CD14-positive monocyte (primary cell): ENCODE data around the gene ANO9. TPM values are rescaled to one million over a fixed set of nuclear protein-coding genes. Genes with fewer than 3 reads are reported as not detected.

Experiments
- DNase-seq, 3 donors: peaks; one replicate each; pipeline ENCODE4 v3.0.0-alpha.2; 2011 to 2022
- H2AFZ ChIP-seq: 2 replicates; pipeline ENCODE4 v1.6.0; 2012; ENCODE audit warnings: mild to moderate bottlenecking, low read depth, low read length, inconsistent platforms; ENCODE audit not compliant: insufficient read depth, poor library complexity, severe bottlenecking
- H3K27ac ChIP-seq, 2 donors: 1 replicate in 1 of 2; 2 replicates in 1 of 2; pipeline ENCODE4 v1.5.1; 2012 to 2013; ENCODE audit warnings: low read length in 2 of 2, control low read depth in 1 of 2, inconsistent platforms in 1 of 2, low read depth in 1 of 2, mild to moderate bottlenecking in 1 of 2
- H3K27me3 ChIP-seq, 2 donors: one replicate each; pipeline versions ENCODE4 v1.6.0 to v1.6.1; 2011 to 2013; ENCODE audit warnings: low read length in 2 of 2; ENCODE audit not compliant: control insufficient read depth in 2 of 2, insufficient read depth in 2 of 2
- H3K36me3 ChIP-seq, 2 donors: replicated peaks in 1 of 2; 1 replicate in 1 of 2; 2 replicates in 1 of 2; pipeline versions ENCODE4 v1.5.1 to v1.6.1; 2012 to 2013; ENCODE audit warnings: low read length in 2 of 2, control low read depth in 1 of 2, inconsistent platforms in 1 of 2, mild to moderate bottlenecking in 1 of 2; ENCODE audit not compliant: insufficient read depth in 2 of 2, control insufficient read depth in 1 of 2
- H3K4me1 ChIP-seq, 2 donors: 1 replicate in 1 of 2; 2 replicates in 1 of 2; pipeline versions ENCODE4 v1.5.1 to v1.6.1; 2012 to 2013; ENCODE audit warnings: low read length in 2 of 2, control low read depth in 1 of 2, inconsistent platforms in 1 of 2, mild to moderate bottlenecking in 1 of 2, moderate library complexity in 1 of 2; ENCODE audit not compliant: insufficient read depth in 2 of 2, control insufficient read depth in 1 of 2
- H3K4me2 ChIP-seq: replicated peaks from 2 replicates; pipeline ENCODE3; 2012; ENCODE audit warnings: low read length, moderate library complexity, mild to moderate bottlenecking; ENCODE audit not compliant: poor library complexity, severe bottlenecking; ENCODE audit errors: extremely low read depth
- H3K4me3 ChIP-seq, 3 experiments: fragments of 200-600 bp in 1 of 3; sonication (generic) in 1 of 3; replicated peaks in 1 of 3; 1 replicate in 2 of 3; 2 replicates in 1 of 3; pipeline ENCODE4 v1.5.1; 2011 to 2013; ENCODE audit warnings: low read length in 3 of 3, mild to moderate bottlenecking in 3 of 3, control low read depth in 2 of 3, low read depth in 2 of 3, inconsistent platforms in 1 of 3, moderate library complexity in 1 of 3
- H3K79me2 ChIP-seq: 2 replicates; pipeline ENCODE4 v1.6.0; 2012; ENCODE audit warnings: mild to moderate bottlenecking, control low read depth, inconsistent platforms, low read length, moderate library complexity; ENCODE audit not compliant: insufficient read depth
- H3K9ac ChIP-seq: 2 replicates; pipeline ENCODE4 v1.6.0; 2017; ENCODE audit warnings: low read length, mild to moderate bottlenecking; ENCODE audit not compliant: insufficient read depth, poor library complexity, severe bottlenecking
- H3K9me3 ChIP-seq, 2 donors: replicated peaks in 1 of 2; 1 replicate in 1 of 2; 2 replicates in 1 of 2; pipeline versions ENCODE4 v1.5.1 to v1.6.1; 2012 to 2013; ENCODE audit warnings: low read length in 2 of 2, control low read depth in 1 of 2; ENCODE audit not compliant: control insufficient read depth in 1 of 2, insufficient read depth in 1 of 2
- H4K20me1 ChIP-seq: 2 replicates; pipeline ENCODE4 v1.6.0; 2012; ENCODE audit warnings: mild to moderate bottlenecking, low read length, control low read depth, moderate library complexity; ENCODE audit not compliant: insufficient read depth
- H3K27ac Mint-ChIP-seq, 7 donors: one replicate each; pipeline ENCODE4 v1.8.0; 2020; ENCODE audit warnings: mild to moderate bottlenecking in 7 of 7, mixed read lengths in 7 of 7, moderate library complexity in 6 of 7, inconsistent platforms in 2 of 7
- H3K27me3 Mint-ChIP-seq, 3 donors: one replicate each; pipeline ENCODE4 v1.8.0; 2021 to 2022; ENCODE audit warnings: low read depth in 3 of 3, mild to moderate bottlenecking in 3 of 3, mixed read lengths in 3 of 3, moderate library complexity in 3 of 3, inconsistent platforms in 1 of 3
- H3K36me3 Mint-ChIP-seq, 2 donors: one replicate each; pipeline ENCODE4 v1.8.0; 2020; ENCODE audit warnings: mixed read lengths in 2 of 2, inconsistent platforms in 1 of 2, mild to moderate bottlenecking in 1 of 2
- H3K4me1 Mint-ChIP-seq: one replicate; pipeline ENCODE4 v1.8.0; 2020; ENCODE audit warnings: mild to moderate bottlenecking, mixed read lengths
- H3K4me3 Mint-ChIP-seq, 2 donors: one replicate each; pipeline ENCODE4 v1.8.0; 2020; ENCODE audit warnings: mild to moderate bottlenecking in 2 of 2, mixed read lengths in 2 of 2, moderate library complexity in 1 of 2
- H3K9me3 Mint-ChIP-seq, 7 donors: one replicate each; pipeline ENCODE4 v1.8.0; 2020 to 2022; ENCODE audit warnings: mixed read lengths in 7 of 7, mild to moderate bottlenecking in 6 of 7, moderate library complexity in 6 of 7, inconsistent platforms in 2 of 7
- CTCF ChIP-seq: fragments of 200-600 bp; IDR thresholded peaks from one replicate; pipeline ENCODE4 v1.8.0; 2022; ENCODE audit warnings: antibody characterized with exemption, mild to moderate bottlenecking
- WGBS: methylation state at CpG from one replicate; pipeline ENCODE4 v1.1.5; 2013; ENCODE audit warnings: missing lambda C conversion rate; ENCODE audit not compliant: insufficient coverage; 5-methylcytosine and 5-hydroxymethylcytosine counted together
- intact Hi-C, 2 donors: fragments of 100-400 bp; cut with micrococcal nuclease; formaldehyde crosslinking; loops; one replicate each; pipeline versions ENCODE4 v1.15.0 to v1.15.1; 2023
- polyA plus RNA-seq, 3 donors: library from polyadenylated mRNA; depleted of rRNA in 1 of 3; unstranded in 2 of 3; stranded (reverse) in 1 of 3; fragments of 300-500 nt in 2 of 3; fragments of >200 nt in 1 of 3; fragmentation: Illumina TruSeq in 2 of 3; gene quantifications; 1 replicate in 2 of 3; 2 replicates in 1 of 3; pipeline ENCODE4 v1.2.3, GENCODE V29; 2012 to 2021

The ANO9 gene
- polyA plus RNA-seq, 3 donors = 0.18 to 0.24 TPM; not detected in 1

DNA sequence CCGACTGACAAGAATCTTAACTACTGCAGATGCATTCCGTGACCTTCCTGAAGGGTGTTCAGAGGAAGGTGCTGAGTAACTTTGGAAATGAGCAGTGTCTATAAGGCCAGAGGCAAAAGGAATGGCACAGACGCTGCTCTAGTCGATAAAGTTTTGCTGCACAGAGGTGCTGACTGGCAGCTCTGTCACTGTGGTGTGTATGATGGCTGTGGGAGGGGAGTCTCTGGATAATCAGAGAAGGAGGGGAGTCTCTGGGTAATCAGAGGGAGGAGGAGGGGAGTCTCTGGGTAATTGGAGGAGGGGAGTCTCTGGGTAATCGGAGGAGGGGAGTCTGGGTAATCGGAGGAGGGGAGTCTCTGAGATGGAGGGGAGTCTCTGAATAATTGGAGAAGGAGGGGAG lies 26.7 kb upstream of the ANO9 start:
- no peak for DNase-seq
- H3K4me1 Mint-ChIP-seq = peaks cover 15% of the 10 kb centered on the region
- peaks cover 9 to 19% of the 10 kb centered on the region in 2 donors for H3K36me3 Mint-ChIP-seq
- peaks cover 10 to 14% of the 10 kb centered on the region in 2 donors for H3K4me1 ChIP-seq
- H3K9me3 ChIP-seq = no peaks in the 10 kb centered on the region
- no peak overlapping the region for H3K4me2 ChIP-seq
- H3K27me3 Mint-ChIP-seq = no peaks in the 10 kb centered on the region
- H3K9me3 Mint-ChIP-seq = peaks cover 0 to 7% (median 3%) of the 10 kb centered on the region in 7 donors
- no peak overlapping the region for H3K9ac ChIP-seq
- no peak overlapping the region for H2AFZ ChIP-seq
- H3K4me3 Mint-ChIP-seq = no peak overlapping the region
- H4K20me1 ChIP-seq = no peaks in the 10 kb centered on the region
- intact Hi-C loops = no loop called here
- WGBS = 94% methylated on average over 6 of the region's 6 CpGs
- H3K36me3 ChIP-seq = peaks cover 0 to 2% of the 10 kb centered on the region in 2 donors
- no peaks in the 10 kb centered on the region for H3K79me2 ChIP-seq
- no peak overlapping the region for H3K27ac ChIP-seq
- TF ChIP-seq CTCF = no peak
- H3K27ac Mint-ChIP-seq = no peak overlapping the region
- H3K4me3 ChIP-seq = no peak overlapping the region
- H3K27me3 ChIP-seq = no peaks in the 10 kb centered on the region

DNA sequence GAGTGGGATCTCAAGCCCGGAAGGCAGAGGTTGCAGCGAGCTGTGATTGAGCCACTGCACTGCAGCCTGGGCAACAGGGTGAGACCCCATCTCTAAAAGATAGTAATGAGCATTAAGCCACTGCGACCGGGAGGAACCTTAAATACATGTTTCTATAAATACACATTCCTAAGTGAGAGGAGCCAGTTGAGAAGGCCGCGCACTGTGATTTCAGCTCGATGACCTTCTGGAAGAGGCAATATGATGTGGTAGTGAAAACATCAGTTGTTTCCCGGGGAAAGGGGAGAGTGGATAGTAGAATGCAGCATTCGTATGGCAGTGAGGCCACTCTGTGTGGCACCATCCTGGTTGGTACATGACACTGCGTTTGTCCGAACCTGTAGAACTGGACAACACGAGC lies 26.2 kb upstream of the ANO9 start:
- Histone ChIP-seq H3K4me3 (no peak overlapping the region), H3K27ac (no peak overlapping the region), H3K79me2 (no peaks in the 10 kb centered on the region), H2AFZ (no peak overlapping the region), H3K4me1 (peaks cover 10 to 14% of the 10 kb centered on the region in 2 donors), H3K9me3 (no peaks in the 10 kb centered on the region), H4K20me1 (no peaks in the 10 kb centered on the region), H3K9ac (no peak overlapping the region), H3K4me2 (no peak overlapping the region), H3K36me3 (peaks cover 0 to 2% of the 10 kb centered on the region in 2 donors), H3K27me3 (no peaks in the 10 kb centered on the region)
- WGBS = 96% methylated on average over 10 of the region's 12 CpGs
- no peak for DNase-seq
- H3K27me3 Mint-ChIP-seq = no peaks in the 10 kb centered on the region
- intact Hi-C loops = no loop called here
- no peak overlapping the region for H3K4me3 Mint-ChIP-seq
- peaks cover 5 to 21% of the 10 kb centered on the region in 2 donors for H3K36me3 Mint-ChIP-seq
- H3K4me1 Mint-ChIP-seq = peaks cover 15% of the 10 kb centered on the region
- no peak for TF ChIP-seq CTCF
- no peak overlapping the region for H3K27ac Mint-ChIP-seq
- peaks cover 0 to 7% (median 3%) of the 10 kb centered on the region in 7 donors for H3K9me3 Mint-ChIP-seq
